Right lobe of liver (tissue), 4 donors: Measurements from ENCODE around the gene PTPRT.

Experiments
- POLR2A ChIP-seq: fragments of 450-650 bp; IDR thresholded peaks from one replicate; pipeline ENCODE4 v1.6.1; 2017; ENCODE audit warnings: antibody characterized with exemption, mild to moderate bottlenecking
- TF ChIP-seq, protein P1 (sequence below), 4 donors: fragments of 200-600 bp in 3 of 4; fragments of 450-650 bp in 1 of 4; IDR thresholded peaks; one replicate each; pipeline versions ENCODE4 v1.5.1 to v1.8.0; 2016 to 2022; ENCODE audit warnings: antibody characterized with exemption in 4 of 4, mild to moderate bottlenecking in 2 of 4
- donor health status: DM: no; HTN: no; CAD: no.
- donor health status: DM: no; HTN: no; CAD: no.
- donor health status: DM: no; HTN: yes; CAD: no.

DNA sequence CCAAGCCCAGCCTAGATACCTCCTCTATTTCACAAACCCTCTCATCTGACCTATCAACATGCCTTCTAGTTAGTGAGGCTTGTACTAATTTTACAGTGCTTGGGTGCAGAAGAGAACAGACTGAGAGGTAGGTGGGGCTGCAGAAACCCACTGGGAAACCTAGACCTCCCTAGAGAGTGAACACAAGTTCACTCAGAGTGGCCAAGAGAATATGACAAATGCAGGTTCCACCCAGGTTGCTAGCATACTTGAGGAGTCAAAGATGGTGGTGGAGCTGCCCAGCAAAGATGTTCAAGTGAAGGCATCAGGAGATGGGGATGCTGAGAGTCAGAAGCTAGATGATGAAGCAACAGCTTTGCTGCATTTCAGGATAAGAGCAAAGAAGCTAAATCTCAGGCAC, 337.0 kb downstream of the PTPRT start:
- TF ChIP-seq, protein P1, sequence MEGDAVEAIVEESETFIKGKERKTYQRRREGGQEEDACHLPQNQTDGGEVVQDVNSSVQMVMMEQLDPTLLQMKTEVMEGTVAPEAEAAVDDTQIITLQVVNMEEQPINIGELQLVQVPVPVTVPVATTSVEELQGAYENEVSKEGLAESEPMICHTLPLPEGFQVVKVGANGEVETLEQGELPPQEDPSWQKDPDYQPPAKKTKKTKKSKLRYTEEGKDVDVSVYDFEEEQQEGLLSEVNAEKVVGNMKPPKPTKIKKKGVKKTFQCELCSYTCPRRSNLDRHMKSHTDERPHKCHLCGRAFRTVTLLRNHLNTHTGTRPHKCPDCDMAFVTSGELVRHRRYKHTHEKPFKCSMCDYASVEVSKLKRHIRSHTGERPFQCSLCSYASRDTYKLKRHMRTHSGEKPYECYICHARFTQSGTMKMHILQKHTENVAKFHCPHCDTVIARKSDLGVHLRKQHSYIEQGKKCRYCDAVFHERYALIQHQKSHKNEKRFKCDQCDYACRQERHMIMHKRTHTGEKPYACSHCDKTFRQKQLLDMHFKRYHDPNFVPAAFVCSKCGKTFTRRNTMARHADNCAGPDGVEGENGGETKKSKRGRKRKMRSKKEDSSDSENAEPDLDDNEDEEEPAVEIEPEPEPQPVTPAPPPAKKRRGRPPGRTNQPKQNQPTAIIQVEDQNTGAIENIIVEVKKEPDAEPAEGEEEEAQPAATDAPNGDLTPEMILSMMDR (IDR thresholded peaks at IDR 0.05), result no peak
- TF ChIP-seq POLR2A, result no peak
